22Rv1 (cell line): ENCODE data around the gene FCMR.

Experiments
- H3K27ac ChIP-seq: fragments of 450-650 bp; 2 replicates; pipeline ENCODE4 v1.5.1; 2017
- ZFX ChIP-seq: fragments of 450-650 bp; IDR thresholded peaks from 2 replicates; pipeline ENCODE4 v1.6.1; 2017; ENCODE audit warnings: antibody characterized with exemption, borderline replicate concordance
- TF ChIP-seq, protein P1 (sequence below): fragments of 450-650 bp; IDR thresholded peaks from 2 replicates; pipeline ENCODE4 v1.5.1; 2017; ENCODE audit warnings: mild to moderate bottlenecking

Gene FCMR

DNA sequence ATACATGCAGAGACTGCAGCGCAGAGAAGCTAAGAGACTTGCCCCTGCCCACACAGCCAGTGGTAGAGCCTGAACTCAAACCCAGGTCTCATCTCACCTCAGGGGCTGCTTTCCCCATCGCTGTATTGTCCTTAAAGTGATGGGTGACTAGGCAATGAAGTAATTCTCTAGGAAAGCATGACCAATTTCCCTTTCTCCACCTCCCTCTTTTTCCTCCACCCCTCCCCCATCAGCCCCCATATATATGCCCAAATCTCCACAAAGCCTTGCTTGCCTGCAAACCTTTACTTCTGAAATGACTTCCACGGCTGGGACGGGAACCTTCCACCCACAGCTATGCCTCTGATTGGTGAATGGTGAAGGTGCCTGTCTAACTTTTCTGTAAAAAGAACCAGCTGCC, 24.6 kb downstream of the FCMR start, which contains the start of gene IL24:
TSS of gene IL24 (plus strand) at position 269 of the 400 bp plus-strand sequence. CDS start 390 bp downstream, outside the sequence.
- H3K27ac ChIP-seq, result no peak within 1 kb of the TSS

DNA sequence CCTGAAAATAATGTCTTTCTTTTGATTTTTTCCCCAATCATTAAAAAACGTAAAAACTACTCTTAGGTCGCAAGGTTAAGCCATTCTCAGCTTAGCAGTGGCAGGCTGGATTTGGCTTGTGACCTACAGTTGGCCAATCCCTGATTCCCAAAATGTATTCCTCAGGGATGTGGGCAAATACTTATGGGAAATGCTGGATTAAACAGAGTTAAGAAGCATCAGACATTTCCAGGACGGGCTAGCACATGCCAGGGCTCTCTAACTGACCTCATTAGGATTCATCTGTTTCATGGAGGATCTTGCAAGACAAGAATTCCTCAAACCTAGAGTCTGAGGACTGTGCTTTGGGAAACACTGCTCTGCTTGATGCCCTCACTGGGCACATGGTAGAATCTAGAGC, 25.5 kb downstream of the FCMR start:
- TF ChIP-seq ZFX, result no peak
- TF ChIP-seq, protein P1, sequence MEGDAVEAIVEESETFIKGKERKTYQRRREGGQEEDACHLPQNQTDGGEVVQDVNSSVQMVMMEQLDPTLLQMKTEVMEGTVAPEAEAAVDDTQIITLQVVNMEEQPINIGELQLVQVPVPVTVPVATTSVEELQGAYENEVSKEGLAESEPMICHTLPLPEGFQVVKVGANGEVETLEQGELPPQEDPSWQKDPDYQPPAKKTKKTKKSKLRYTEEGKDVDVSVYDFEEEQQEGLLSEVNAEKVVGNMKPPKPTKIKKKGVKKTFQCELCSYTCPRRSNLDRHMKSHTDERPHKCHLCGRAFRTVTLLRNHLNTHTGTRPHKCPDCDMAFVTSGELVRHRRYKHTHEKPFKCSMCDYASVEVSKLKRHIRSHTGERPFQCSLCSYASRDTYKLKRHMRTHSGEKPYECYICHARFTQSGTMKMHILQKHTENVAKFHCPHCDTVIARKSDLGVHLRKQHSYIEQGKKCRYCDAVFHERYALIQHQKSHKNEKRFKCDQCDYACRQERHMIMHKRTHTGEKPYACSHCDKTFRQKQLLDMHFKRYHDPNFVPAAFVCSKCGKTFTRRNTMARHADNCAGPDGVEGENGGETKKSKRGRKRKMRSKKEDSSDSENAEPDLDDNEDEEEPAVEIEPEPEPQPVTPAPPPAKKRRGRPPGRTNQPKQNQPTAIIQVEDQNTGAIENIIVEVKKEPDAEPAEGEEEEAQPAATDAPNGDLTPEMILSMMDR, result no peak
- peak overlapping the region; percentile 67; the same call in 1 of the 2 replicates for H3K27ac ChIP-seq

More for the DNA sequence above, 24.6 kb downstream of the FCMR start, which contains the start of gene IL24:
- TF ChIP-seq, protein P1, result no peak
- no peak for TF ChIP-seq ZFX

DNA sequence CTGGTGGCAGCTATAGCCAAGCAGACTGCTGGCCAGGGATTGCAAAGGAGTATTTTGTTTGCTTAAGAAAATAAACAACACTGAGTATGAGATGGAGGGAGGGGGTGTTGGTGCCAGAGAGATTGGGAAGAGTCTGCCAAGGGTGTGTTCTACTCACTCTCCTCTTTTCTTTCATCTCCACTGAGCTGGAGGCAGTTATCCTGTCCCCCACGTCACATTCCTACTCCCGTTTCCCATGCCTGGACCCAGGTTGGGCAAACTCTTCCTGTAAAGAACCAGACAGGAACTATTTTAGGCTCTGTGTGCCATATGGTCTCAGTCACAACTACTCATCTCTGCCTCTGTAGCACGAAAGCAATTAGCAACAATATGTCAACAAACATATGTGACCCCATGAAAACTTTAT, 25.9 kb downstream of the FCMR start:
- H3K27ac ChIP-seq, result peak overlapping the region; percentile 67
- no peak for TF ChIP-seq ZFX
- TF ChIP-seq, protein P1, result no peak

DNA sequence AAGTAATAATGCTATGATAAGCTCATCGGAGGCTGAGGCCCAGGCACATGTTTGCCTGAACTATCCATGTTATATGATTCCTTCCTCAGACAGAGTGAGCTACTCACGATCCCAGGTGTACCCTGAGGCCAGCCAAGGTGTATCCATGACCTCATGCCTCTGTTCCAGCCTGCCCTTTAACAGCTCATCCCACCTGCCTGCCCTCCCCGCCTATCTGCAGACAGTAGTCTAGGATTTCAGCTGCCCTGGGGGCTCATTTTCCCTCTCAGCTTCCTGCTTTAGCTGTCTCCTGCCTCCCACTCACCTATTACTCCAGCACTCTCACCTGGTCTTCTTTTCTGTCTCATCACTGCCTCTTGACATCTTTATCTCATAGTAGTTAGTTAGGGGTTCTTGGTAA, 26.4 kb downstream of the FCMR start:
- H3K27ac ChIP-seq, result peak overlapping the region; percentile 67
- TF ChIP-seq ZFX, result no peak
- TF ChIP-seq, protein P1, result no peak

DNA sequence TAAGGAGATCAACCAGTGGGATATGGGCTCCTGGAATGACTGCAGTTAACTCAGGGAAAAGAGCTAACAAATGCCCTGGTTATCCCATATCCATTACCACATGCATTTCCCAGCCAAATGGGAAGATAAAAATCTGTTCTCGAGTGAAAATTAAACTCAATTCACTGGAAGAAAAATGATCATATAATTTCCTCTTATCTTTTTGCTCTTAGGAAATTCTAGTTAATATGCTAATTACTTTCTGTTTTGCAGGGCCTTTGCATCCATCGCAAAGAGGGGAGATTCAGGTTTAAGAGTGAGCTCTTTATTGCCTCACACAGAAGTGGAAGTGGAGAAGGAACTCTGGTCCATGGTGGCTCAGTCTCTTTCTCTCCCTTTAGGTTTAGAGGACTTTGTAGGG, 28.4 kb downstream of the FCMR start:
- H3K27ac ChIP-seq, result no peak overlapping the region

DNA sequence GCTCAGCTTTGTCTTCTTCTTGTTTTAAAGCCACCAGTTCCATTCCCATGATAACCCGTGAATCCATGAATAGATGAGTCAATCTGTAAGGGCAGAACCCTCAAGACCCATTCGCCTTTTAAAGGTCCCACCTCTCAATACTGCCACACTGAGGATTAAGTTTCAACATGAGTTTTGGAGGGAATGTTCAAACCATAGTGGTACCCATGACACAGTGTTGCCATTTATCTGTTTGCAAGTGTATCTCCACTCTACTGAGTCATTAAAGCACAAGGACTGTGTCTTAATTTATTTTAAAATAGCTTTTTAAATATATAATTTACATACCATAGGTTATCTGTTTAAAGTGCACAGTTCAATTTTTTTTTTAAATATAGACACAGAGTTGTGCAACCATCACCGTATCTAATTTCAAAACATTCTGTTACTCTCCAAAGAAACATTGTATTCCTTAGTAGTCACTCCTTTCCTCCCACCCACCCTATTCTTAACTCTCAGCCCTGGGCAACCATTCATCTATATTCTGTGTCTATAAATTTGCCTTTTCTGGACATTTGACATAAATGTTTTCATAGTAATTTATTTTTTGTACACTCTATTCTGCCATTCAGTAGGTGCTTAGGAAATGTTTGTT, 29.3 kb downstream of the FCMR start:
- TF ChIP-seq ZFX, result no peak
- TF ChIP-seq, protein P1, result no peak
- H3K27ac ChIP-seq, result no peak overlapping the region

More for the DNA sequence above, 28.4 kb downstream of the FCMR start:
- TF ChIP-seq ZFX, result no peak
- TF ChIP-seq, protein P1, result no peak

DNA sequence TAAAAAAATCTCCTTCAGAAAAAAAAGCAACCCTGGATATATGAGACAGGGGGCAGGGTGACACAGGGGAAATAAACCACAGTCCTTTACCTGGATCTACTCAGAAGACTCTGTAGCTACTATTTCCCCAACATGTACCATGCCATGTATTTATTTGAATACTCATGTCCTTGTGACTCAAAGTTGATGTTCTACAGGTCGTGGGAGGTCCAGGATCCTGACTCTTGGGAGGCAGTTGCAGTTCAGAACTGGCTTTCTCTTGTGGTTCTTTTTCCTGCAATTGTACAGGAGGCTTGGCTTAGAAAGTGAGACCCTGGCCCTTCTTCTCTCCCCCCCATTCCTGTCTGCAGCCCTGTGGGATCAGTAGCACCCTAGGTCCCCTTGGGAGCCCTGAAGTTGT, 30.3 kb downstream of the FCMR start:
- TF ChIP-seq, protein P1, result no peak
- no peak for TF ChIP-seq ZFX
- no peak overlapping the region for H3K27ac ChIP-seq
